ENCODE data around the gene CAMKV. TPM values are rescaled to one million over a fixed set of nuclear protein-coding genes. Genes with fewer than 3 reads are reported as not detected.

CAMKV gene
- total and polyA plus RNA-seq, 2 of the 4 experiments (the other 2 are of a cell fraction) = not detected

GRCh38 chr3:49841126-49841696, 28.5 kb downstream of the CAMKV start:
- ChIA-PET CTCF (interaction anchor here (1.1 to 4.4 kb wide), 3 partner anchors 38 to 254 kb away, joined by 3 to 33 read pairs (median 9); partner anchors contain the start of genes AMIGO3 and INKA1), POLR2A (ENCODE audit: unreplicated experiment) (no interaction called here)
- no peaks in the 10 kb centered on the region for H3K9me3 ChIP-seq (ENCODE audit: control insufficient read depth, insufficient read depth, low read length)
- no peak overlapping the region for H3K4me3 ChIP-seq (ENCODE audit: insufficient read depth, low read depth, low read length)
- H2BK120ac ChIP-seq (ENCODE audit: low read depth, low read length) = no peak overlapping the region
- H3K27ac ChIP-seq (ENCODE audit: insufficient read depth, low read length) = no peak overlapping the region
- no peak overlapping the region for H2AK9ac ChIP-seq (replicated peaks; ENCODE audit: low read depth, low read length, poor library complexity)
- H2AK5ac ChIP-seq (ENCODE audit: low read depth, low read length) = no peak overlapping the region
- DNase-seq = no peak
- H3K79me1 ChIP-seq (ENCODE audit: low read depth in 1 of 2, low read length in 2 of 2) = no peaks in the 10 kb centered on the region
- no peak overlapping the region for H2BK15ac ChIP-seq (ENCODE audit: low read depth, low read length)
- no peak overlapping the region for H3K4ac ChIP-seq (ENCODE audit: low read depth, low read length)
- H3K27me3 ChIP-seq (ENCODE audit: control insufficient read depth, insufficient read depth, low read length) = no peaks in the 10 kb centered on the region
- intact Hi-C loops (cut with micrococcal nuclease) (loop anchor here (5.0 kb wide), 1 partner anchor 66 kb away; no protein-coding TSS in a partner anchor), dilution Hi-C loops (cut with HindIII; ENCODE audit: low sequenced_read_pairs, unreplicated experiment) (no loop called here), in situ Hi-C loops (cut with MboI; ENCODE audit: low sequenced_read_pairs) (loop anchor here (5.0 kb wide), 1 partner anchor 139 kb away; no protein-coding TSS in a partner anchor)
- peak; percentile 35; the same call in 1 of the 2 replicates for ATAC-seq (ENCODE audit: low read depth)
- no peak overlapping the region for H3K56ac ChIP-seq (ENCODE audit: extremely low read depth, insufficient read depth, low read length)
- no peak overlapping the region for H4K5ac ChIP-seq (ENCODE audit: low read depth, low read length)
- 0 out of 2 replicates have a peak overlapping the region, but pooled peaks have one; percentile 6 for H3K14ac ChIP-seq (replicated peaks; ENCODE audit: low read depth, low read length)
- no peak overlapping the region for H2BK5ac ChIP-seq (ENCODE audit: low read depth, low read length, poor library complexity, severe bottlenecking)
- H4K91ac ChIP-seq (ENCODE audit: insufficient read depth, low read depth, low read length) = no peak overlapping the region
- H3K9me1 ChIP-seq (ENCODE audit: insufficient read depth, low read length) = peaks cover 3% of the 10 kb centered on the region; the same call in 1 of the 2 replicates
- H2BK20ac ChIP-seq (ENCODE audit: low read depth, low read length) = no peak overlapping the region
- peaks cover 3% of the 10 kb centered on the region for H3K36me3 ChIP-seq (ENCODE audit: control insufficient read depth, insufficient read depth, low read length)
- BruUV-seq (replicated peaks) = no TSS peak
- no peaks in the 10 kb centered on the region for H4K20me1 ChIP-seq (ENCODE audit: insufficient read depth, low read length)
- no peak overlapping the region for H3K9ac ChIP-seq (ENCODE audit: low read depth, low read length)
- peak overlapping the region; percentile 10 for H2AFZ ChIP-seq (replicated peaks; ENCODE audit: low read length, poor library complexity)
- no peak overlapping the region for H3K23ac ChIP-seq (ENCODE audit: low read depth, low read length)
- TF ChIP-seq CTCF (conservative IDR thresholded peaks at IDR 0.05; ENCODE audit: low read depth, low read length) (peak; percentile 35), RAD21 (IDR thresholded peaks at IDR 0.05; ENCODE audit: low read length) (peak; percentile 43; the same call in 1 of the 2 replicates), CEBPB (IDR thresholded peaks at IDR 0.05; ENCODE audit: low read depth, low read length) (no peak), RCOR1 (IDR thresholded peaks at IDR 0.05; ENCODE audit: insufficient replicate concordance, low read length) (no peak), MXI1 (IDR thresholded peaks at IDR 0.05; ENCODE audit: borderline replicate concordance, low read depth, low read length) (no peak), MAZ (IDR thresholded peaks at IDR 0.05; ENCODE audit: borderline replicate concordance, low read depth, low read length) (no peak), SMC3 (IDR thresholded peaks at IDR 0.05; ENCODE audit: low read depth, low read length) (peak; percentile 20; the same call in 1 of the 2 replicates), NFE2L2 (IDR thresholded peaks at IDR 0.05; ENCODE audit: low read depth, low read length) (no peak)
- no peak overlapping the region for H4K8ac ChIP-seq (ENCODE audit: low read depth in 2 of 2, low read length in 2 of 2)
- no peak overlapping the region for H3K18ac ChIP-seq (ENCODE audit: low read depth, low read length)
- H3K4me2 ChIP-seq (ENCODE audit: low read depth, low read length) = no peak overlapping the region
- H3K4me1 ChIP-seq (ENCODE audit: control insufficient read depth, insufficient read depth, low read length) = no peaks in the 10 kb centered on the region; the same call in 1 of the 2 replicates
